Ovary (tissue), 3 donors: ENCODE data around the gene OTOP2.

Experiments
- EP300 ChIP-seq: sonication (generic); formaldehyde crosslinking; IDR thresholded peaks from one replicate; pipeline ENCODE4 v1.6.1; 2017; ENCODE audit warnings: antibody characterized with exemption
- POLR2A ChIP-seq: fragments of 450-650 bp; IDR thresholded peaks from one replicate; pipeline ENCODE4 v1.6.1; 2017; ENCODE audit warnings: antibody characterized with exemption, mild to moderate bottlenecking, moderate library complexity
- TF ChIP-seq, protein P1 (sequence below), 3 donors: fragments of 450-650 bp in 2 of 3; fragments of 200-600 bp in 1 of 3; IDR thresholded peaks; one replicate each; pipeline versions ENCODE4 v1.5.1 to v1.8.0; 2016 to 2022; ENCODE audit warnings: antibody characterized with exemption in 3 of 3, mild to moderate bottlenecking in 1 of 3
- donor health status: DM: no; HTN: no; CAD: no.

DNA sequence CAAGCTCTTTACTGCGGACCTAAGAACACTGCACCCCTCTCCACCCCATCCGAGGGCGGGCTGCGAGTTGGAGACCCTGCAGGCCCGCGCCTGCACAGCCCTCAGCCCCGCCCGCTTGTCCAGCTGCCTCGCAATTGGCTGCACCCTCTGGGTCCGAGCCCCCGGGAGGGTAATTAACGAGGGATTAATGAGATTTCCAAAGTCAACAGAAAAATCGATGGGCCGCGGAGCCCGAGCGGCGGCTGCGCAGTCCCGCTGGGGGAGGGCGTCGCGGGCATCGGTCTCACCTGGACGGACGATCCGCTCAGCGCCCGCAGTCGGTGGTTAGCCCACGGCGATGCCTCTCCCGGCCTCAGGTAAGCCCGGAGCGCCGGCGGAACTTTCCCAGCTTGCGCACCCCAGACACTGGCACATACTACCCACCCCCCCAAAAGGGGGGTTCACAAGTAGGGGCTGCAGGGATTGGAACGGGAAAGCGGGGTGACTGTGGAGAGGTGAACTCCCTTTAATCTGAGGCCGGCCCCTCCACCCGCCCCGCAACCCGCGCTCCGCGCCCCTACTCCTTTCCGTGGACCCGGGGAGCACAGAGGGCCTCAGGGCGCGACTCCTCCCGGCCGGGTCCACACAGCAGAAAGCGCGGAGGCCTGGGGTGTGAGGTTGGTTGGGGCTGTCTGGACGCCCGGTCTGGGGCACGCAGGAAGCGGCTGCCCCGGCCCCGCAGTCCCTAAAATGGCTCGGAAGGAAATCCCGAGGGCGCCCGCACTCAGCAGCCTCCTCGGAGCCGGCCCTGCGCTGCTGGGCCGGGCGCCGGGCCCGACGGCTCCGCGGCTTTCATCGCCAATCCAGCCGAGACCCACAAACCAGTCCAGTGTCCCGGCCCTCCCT, 11.8 kb downstream of the OTOP2 start, which contains the start of gene OTOP3:
- TF ChIP-seq, protein P1, sequence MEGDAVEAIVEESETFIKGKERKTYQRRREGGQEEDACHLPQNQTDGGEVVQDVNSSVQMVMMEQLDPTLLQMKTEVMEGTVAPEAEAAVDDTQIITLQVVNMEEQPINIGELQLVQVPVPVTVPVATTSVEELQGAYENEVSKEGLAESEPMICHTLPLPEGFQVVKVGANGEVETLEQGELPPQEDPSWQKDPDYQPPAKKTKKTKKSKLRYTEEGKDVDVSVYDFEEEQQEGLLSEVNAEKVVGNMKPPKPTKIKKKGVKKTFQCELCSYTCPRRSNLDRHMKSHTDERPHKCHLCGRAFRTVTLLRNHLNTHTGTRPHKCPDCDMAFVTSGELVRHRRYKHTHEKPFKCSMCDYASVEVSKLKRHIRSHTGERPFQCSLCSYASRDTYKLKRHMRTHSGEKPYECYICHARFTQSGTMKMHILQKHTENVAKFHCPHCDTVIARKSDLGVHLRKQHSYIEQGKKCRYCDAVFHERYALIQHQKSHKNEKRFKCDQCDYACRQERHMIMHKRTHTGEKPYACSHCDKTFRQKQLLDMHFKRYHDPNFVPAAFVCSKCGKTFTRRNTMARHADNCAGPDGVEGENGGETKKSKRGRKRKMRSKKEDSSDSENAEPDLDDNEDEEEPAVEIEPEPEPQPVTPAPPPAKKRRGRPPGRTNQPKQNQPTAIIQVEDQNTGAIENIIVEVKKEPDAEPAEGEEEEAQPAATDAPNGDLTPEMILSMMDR (IDR thresholded peaks at IDR 0.05), result no peak
- TF ChIP-seq POLR2A (no peak), EP300 (no peak)
